IPS-NIHi7 (cell line): ENCODE measurements around the gene CIAO2A.
"Not testable (repeated sequence)": the region's sequence is repeated elsewhere in the genome, so short reads cannot be mapped to it uniquely, and the experiment has no call there.

Experiments
- DNase-seq: peaks from one replicate; pipeline ENCODE4 v3.0.0; 2012; ENCODE audit warnings: mixed read lengths; ENCODE audit errors: extremely low spot score

CIAO2A gene, protein sequence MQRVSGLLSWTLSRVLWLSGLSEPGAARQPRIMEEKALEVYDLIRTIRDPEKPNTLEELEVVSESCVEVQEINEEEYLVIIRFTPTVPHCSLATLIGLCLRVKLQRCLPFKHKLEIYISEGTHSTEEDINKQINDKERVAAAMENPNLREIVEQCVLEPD

DNA sequence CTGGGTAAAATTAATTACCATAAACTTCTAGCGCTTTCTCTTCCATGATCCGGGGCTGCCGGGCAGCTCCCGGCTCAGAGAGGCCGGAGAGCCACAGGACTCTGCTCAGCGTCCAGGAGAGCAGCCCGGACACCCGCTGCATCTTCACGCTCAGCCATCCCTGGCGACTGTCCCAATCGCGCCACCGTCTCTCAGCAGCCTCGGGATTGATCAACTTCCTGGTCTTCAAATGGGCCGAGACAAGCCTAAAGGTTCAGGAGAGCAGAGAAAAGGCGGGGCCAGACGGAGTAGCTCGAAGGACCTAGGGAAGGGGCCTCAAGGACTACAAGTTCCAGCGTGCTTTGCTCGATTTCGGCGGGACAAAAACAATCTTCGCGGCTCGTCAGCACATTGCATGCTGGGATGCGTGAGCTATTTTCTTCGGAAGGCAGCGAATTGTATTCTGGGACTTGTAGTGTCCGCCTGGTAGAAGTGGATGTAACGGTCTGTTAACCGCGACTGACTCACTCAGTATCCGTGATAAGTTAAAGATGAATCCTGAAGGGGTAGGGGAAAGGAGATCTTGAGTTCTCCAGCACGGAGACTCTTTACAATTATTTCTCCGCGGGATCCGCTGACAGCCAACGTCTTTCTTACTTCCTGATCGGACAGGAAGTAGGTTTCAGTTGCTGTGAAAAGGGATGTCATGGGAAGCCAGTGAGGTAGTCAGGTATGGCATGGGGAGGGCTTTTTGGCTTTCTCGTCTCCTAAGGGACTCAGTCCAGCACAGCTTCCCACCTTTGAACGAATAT, at the start of gene CIAO2A:
TSS of gene CIAO2A (minus strand) at position 212 of the 791 bp plus-strand sequence. CDS start at position 142, 70 bp downstream.
- DNase-seq: peak; percentile 93

DNA sequence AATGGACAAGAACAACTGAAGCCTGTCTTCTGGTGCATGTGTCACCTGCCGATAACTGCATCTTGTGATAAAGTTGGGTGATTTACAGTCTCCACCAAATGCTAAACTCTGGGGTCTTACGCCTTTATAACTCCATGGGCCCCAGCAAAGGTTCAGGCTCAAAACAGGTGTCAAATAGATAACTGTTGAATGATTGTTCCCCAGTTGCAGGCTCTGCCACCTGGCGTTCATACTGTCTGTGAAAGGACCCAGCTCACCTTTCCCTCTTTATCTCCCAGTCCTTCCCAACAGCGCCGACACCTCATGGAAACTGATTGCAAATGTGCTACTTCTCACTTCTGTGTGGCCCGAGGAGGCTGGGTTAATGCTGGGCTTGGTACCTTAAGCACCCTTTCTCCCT, 49.6 kb upstream of the CIAO2A start:
- no peak for DNase-seq

GRCh38 chr15:64141798-64142512, 48.3 kb upstream of the CIAO2A start:
- DNase-seq: no peak

DNA sequence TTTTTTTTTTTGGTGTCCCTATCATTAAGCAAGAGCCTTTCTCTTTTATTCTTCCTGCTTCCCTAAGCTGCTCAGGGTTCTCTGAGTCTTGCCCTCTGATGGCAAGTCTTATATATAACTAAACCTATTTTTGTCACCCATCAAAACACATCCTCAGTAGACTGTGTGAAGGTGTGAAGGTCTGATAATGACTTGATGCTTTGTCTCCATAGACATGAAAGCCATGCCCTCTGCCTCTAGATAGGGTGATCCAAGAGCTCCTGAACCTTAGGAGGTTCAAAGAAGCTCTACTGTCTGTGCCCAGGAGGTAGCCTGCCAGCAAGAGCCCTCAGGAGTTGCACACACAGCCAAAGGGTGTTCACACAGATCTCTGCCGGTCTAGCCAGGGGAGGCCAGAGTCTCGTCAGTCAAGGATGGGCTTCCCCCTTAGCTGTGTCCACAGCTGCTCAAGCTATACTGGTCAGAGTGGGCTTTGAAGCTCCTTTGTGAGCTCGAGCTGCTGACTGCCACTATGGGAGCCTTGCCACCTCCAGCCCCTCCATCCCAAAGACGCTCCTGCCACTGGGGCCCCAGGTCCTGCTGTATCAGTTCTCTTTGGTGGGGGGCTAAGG, 44.8 kb upstream of the CIAO2A start:
- no peak for DNase-seq

DNA sequence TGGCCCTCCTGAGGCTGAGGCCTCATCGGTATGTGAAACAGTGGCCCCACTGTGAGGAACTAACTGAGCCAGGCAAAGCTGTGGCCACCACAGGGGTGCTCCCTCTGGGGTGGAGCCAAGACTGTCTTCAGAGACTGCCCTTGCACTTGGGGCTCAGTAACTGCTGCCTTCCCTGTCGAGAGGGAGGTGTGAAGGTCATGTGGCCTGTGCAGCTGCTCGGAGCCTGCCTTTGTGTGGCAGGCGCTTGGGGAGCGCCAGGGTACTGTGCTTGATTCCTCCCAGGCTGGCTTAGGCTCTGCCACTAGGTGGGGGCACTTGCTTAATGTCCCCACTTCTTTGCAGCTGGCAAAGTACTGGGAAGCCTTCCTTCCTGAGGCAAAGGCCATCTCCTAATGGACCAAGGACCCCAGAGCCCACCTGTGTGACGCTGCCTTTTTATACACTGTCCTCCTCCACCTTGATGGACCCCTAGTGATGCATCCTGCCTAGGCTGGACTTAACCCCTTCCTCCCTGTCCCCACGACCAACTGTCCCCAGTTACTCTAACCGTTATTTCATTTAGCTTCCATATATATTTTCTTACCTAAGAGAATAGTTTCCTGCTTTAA, 43.7 kb upstream of the CIAO2A start:
- DNase-seq: peak; percentile 19

DNA sequence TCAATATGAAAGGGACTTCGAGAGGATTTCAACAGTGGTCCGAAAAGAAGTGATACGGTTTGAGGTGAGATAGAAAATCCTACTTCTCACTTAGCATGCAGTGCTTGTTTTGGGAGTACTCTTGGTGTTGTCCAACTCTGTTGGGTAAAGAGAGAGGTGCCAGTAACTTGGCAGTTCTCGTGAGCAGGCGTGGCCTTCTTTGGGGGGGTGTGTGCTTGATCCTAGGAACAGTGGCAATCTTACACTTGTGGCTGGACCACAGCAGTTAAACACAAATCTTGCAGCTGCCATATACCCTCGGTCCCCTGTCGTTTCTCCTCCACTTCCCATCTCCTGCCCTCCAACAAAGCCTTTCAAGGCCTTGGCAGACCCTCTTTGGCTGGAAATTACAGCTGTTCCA, 42.7 kb upstream of the CIAO2A start:
- DNase-seq: no peak

- DNase-seq: no peak
These were observed 40.7 kb upstream of the CIAO2A start for GRCh38 chr15:64134345-64134829.

DNA sequence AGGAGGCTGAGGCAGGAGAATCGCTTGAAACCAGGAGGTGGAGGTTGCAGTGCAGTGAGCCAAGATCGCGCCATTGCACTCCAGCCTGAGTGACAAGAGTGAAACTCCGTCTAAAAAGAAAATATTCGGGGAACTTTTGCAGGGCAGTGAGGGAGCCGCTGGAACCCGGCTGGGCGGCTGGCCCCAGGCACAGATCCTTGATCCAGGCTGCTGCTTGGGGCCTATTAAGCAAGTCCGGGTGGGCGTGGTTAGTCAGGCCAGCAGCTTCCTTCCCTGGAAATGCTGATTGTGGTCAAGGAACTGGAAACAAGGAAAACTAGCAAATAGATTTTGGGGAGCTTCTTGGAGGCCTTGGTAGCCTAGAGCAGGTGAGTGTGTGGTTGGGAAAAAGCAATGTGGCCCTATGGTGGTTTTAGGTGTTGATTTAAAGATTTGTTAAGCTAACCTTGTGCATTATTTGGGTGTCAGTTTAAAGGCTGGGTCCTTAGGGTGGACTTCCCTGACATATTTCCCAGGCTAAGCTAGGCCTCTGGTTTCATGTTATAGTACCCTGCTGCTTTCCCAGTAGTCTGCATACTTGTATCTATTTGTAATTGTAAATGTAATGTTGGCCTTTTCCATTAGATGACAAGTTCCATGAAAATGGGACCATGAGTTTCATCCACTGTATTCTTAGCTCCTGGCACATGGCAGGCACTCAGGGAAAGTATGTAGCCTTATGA, 40.1 kb upstream of the CIAO2A start:
- DNase-seq: no peak

GRCh38 chr15:64132217-64132616, 38.6 kb upstream of the CIAO2A start:
- no peak for DNase-seq

- no peak for DNase-seq
These were observed 37.9 kb upstream of the CIAO2A start for GRCh38 chr15:64131547-64131946.

GRCh38 chr15:64130159-64130558, 36.5 kb upstream of the CIAO2A start:
- DNase-seq: no peak

GRCh38 chr15:64127521-64128270, 34.1 kb upstream of the CIAO2A start:
- DNase-seq: no peak

GRCh38 chr15:64125978-64126377, 32.3 kb upstream of the CIAO2A start:
- DNase-seq: no peak

- no peak for DNase-seq
These were observed 29.3 kb upstream of the CIAO2A start for GRCh38 chr15:64122936-64123351.

DNA sequence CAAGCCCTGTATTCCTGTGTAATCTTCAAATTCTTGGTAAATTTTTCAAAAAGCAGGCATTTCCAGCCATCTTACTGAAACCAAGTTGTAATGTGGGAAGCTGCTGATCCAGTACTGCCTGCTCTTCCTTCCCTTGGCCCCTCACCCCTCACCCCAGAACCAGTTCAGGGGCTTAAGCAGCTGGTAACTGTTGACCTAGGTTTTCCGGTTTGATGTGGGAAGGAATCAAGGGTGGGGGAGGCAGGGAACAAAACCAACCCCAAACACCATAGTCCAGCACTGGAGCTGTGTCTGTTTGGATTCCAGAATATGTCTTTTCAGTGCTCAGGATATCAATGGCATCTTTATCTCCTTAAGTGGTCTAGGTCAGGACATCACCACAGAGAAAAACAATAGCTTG, 28.8 kb upstream of the CIAO2A start:
- no peak for DNase-seq

GRCh38 chr15:64121614-64122013, 28.0 kb upstream of the CIAO2A start:
- no peak for DNase-seq

DNA sequence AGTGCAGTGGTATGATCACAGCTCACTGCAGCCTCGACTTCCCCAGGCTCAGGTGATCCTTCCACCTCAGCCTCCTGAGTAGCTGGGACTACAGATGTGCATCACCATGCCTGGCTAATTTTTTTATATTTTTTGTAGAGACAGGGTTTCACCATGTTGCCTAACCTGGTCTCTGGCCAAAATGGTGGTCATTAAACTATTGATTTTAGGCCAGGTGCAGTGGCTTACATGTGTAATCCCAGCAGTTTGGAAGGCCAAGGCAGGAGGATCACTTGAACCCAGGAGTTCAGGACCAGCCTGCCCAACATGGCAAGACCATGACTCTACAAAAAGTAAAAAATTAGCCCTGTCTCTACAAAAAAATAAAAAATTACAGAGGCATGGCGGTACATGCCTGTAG, 26.7 kb upstream of the CIAO2A start:
- DNase-seq: not testable (repeated sequence)

- DNase-seq: no peak
These were observed 24.3 kb upstream of the CIAO2A start for GRCh38 chr15:64117759-64118487.

DNA sequence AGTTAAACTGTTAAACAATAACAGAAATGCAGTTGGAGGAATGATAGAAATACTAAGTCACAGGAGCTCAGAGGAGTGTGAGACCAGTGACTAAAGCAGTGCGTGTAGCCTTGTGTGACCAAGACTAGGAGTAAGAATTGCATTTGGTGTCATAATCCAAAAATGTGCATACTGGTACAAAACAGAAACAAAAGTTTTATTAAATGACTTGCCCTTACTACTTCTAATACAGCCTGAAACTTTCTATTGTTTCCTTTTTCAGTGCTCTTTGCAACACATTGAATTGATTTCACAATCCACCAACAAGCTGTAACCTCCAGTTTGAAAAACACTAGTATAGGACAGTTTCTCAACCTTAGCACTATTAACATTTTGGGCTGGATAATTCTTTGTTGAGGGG, 19.3 kb upstream of the CIAO2A start:
- no peak for DNase-seq
